NCI-H1092 treated with DMSO at 0.1 percent for 48 hours (cell line): ENCODE measurements around the gene ALPG.
A peak's percentile ranks its signal among the peaks of the same experiment; 100 is the strongest.
"Not testable (repeated sequence)": the region's sequence is repeated elsewhere in the genome, so short reads cannot be mapped to it uniquely, and the experiment has no call there.

Source experiments
- DNase-seq: peaks from one replicate; lab custom pipeline; 2025; lab: John Stamatoyannopoulos, UW

ALPG gene

DNA sequence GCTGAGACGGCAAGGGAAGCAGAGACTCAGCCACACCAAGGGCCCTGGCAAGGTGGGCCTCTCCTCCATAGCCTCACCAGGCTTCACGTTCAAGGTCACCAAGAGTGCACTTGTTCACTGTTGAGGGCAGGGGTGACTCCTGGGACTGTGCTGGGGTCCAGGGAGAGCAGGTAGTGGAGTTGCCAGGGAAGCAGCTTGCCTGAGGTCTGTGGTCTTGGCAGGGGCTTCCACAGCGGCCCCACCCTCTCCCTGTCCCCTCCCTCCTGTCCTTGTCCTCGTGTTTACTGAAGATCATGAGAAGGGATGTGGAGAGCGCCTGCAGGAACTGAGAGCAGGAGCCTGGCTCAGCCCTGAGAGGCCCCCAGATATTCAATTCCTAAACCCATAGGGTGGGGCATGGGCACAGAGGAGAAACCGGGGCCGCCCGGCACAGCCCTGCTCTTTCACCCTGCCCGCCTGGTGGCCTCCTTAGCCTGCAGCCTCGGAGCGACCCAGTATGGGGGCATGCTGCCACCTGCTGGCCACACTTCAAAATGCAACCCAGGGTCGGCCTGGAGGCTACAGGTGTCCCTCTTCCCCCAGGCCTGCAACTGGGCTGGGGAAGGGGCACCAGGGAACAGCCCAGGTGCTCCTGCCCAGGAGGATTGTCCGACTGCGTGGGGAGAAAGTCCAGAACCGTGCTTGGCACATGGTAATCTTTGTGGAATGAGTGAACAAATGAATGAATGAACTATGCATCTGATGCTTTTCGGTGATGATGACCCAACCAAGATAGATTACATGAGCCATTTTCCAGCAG is 33.8 kb downstream of the ALPG start:
- DNase-seq = peak; percentile 34

DNA sequence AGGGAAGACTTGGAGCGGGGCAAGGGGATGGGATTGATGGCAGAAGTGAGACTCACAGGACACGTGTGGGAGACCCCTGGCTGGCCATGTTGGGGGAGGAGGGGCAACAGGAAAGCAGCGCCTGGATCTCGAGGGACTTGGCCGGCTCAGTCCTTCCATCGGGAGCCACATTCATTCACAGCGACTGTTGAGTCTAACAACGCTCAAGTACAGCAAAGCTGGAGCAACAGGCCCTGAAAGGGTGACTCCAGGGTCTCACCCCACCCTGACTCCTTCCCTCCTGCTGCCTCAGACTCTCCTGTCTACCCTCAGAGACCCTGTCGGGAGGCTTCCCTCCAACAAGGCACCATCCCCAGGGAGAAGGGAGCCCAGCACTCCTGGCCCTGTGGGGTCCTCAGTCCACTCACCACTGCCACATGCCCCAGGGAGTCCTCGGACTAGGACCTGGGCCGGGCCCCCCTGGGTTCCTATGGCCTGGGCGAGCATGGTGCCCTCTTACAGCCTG is 34.6 kb downstream of the ALPG start:
- no peak for DNase-seq

DNA sequence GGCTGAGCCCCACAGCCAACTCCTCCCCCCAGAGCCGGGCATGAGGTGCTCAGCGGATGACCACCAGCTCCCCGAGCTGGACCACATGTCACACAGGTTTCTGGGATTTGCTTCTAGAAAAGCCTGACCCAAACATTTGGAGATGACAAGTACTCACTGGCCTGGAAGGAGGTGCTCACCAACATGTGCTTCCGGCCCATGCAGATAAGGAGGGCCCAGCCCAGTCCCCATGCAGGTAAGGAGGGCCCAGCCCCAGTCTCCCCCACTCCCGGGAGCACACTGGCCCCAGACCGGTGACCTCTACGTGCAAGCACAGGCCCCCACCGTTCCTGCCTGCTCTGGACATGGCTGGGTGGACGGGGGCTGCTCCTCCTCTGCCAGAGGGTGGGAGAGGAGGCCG is 35.3 kb downstream of the ALPG start:
- DNase-seq = not testable (repeated sequence)

DNA sequence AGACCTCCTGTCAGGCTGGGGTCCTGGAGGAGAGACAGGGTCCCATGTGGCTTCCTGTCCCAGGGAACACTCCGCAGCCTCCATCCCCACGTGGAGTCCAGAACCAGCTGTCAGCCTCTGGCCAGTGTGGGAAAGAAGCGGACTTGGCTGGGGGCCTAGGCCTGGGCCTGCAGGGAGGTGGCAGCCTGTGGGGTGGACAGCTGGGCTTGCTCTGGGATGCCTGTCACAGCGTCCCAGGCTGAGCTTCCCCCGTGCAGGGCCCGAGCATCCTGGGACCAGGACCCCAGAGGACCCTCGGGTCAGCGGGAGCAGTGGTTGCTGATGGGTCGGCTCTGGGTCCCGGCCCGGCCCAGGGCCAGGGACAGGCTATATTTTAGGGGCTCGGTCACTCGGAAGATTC is 35.8 kb downstream of the ALPG start:
- DNase-seq = not testable (repeated sequence)

DNA sequence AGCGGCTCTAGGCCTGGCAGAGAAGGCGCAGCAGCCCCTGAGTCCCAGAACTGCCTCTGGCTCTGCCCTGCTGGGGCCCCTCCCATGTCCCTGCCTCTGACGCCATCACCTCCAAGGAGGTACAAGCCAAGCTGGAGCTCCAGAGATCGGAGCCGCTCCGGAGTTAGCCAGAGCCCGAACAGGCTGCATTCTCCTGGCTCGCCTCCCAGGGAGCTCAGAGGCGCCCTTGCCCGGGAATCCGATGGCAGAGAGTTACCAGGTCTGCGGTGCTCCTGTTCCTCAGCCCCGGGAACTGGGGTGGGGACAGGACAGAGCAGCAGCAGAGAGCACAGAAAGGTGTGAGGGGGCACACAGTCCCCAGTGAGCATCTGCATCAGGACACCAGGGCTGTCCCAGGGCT is 36.4 kb downstream of the ALPG start:
- not testable (repeated sequence) for DNase-seq

DNA sequence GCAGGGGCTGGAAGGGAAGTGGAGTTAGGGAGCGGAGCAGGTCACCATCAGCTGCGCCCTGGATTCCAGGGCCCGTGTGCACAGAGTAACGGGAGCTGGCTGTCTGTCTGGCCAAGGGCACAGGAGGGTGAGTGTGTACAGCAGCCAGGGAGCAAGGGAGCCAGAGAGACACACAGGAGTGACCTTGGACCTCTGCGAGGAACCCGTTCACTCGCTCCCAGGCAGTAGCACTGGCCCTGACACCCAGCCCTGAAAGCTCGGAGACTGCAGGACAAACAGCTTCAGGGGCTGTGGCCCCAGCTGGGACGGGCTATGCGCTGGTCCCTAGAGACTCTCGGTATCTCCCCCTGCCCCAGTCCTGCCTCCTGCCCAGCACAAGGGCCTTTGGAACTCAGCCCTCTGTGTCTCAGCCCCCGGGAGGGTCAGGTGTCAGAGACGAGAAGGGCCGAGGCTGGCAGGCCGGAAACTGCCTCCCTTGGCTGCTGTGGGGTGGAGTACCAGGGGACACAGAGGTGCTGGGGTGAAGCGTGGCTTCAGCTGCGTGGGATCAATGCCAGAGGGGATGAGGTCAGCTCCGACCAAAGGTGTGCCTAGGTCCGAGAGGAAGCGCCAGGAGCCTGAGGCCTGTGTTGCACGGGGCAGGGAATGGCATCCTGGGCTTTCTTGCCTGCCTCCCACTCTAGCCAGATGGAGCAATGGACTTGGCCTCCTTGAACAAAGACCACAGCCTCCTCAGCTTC is 37.2 kb downstream of the ALPG start:
- DNase-seq = not testable (repeated sequence)

DNA sequence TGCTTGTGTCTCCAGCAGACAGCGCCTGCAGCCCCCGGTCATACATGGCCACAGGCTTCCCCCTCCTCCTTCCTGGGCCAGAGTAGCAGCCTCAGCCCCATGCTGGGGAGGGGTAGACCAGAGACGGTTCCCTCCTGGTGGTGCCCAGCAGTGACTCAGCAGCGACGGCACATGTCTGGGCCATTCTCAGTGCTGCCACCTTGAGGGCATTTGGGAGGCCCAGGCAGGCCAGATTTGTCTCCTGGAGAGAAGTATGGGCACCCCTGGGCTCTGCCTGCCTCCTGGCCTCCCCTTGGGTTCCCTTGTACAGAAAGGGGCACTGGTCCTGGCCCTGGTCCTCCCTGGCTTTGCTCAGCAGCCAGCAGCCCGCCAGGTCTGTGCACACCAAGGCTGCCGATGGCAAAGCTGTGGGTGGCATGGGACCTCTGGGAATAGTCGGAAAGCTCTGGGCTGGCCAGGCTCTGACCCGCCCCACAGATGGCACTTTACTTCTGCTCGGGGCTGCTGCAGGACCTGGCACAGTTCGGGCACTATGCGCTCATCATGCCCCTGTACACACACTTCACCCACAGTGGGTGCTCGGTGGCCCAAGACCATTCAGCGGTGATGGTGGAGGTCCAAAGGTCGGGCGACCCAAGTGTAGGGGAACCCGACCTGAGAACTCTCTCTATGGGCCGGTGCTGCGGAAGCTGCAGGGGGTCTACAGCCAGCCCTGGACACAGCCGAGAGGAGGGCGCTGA is 37.9 kb downstream of the ALPG start:
- DNase-seq = no peak

DNA sequence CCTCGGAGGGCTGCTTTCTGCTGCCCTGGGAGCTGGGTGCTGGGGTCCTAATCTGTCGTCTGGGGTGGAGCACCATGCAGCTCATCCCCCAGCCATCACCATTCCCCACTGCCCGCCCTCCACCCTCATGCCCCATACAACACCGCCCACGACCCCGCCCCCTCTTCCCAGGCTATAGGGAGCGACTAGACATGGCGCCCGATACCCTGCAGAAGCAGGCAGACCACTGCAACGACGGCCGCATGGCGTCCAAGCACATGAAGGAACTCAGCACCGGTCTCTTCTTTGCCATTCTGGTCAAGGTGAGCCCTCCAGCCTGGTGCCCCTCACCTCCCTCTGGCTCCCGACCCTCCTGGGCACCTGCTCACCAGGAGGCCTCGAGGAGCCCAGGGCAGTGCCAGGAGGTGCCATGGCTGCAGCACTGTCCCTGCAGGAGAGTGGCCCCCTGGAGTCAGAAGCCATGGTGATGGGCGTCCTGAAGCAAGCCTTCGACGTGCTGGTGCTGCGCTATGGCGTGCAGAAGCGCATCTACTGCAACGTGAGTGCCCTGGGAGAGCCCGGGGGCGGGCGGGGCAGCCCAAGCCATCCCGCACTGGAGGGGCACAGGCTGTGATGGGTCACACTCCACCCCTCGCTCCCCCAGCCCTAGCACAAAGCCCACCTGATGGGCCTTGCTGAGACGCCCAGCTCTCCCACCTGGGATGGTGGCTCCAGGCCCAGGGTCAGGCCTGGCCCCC is 38.7 kb downstream of the ALPG start:
- not testable (repeated sequence) for DNase-seq

DNA sequence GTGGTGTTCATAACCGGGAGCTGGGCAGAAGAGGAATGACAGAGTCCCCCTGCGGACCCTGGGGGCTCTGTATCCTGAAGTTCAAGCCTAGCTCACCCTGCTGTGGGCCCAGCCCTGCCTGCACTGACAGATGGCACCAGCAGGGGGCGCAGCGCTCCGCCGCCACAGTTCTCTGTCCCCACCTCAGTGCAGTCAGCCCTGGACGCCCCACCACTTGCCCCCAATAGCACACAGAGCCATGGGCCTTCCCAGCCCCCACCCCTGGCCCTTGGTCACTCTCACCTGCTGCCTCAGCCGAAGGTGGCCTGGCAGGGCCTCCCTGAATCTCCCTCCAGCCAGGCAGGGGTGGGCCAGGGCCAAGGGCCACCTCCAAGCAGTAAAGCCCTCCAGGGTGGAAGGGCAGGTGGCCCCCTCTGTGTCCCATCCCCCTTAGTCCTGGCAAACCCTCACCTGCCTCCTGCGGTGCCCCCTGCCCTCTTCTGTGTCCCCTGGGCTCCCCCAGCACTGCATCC is 39.7 kb downstream of the ALPG start:
- DNase-seq = not testable (repeated sequence)

DNA sequence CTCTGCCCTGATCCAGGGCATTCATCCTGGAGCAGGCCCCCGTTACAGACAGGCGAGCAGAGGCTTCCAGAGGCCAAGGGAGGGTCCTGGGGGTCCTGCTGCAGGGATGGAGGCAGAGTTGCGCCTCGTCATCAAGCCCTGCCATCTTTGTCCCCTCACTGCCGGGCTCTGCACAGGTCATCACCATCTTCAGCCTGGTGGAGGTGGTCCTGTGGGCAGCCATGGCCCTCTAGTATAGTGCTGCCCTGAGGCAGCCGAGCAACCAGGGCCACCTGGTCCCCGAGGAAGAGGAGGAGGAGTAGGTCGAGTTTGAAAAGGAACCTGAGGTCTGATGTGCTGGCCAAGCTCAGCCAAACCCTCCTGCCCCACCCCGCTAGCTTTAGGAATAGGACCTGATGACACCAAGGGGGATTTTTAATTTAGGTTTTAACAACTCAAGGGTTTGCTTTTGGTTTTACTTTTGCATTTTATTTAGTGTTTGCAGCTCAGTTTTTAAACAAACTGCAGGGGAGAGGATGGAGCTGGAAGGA is 40.5 kb downstream of the ALPG start:
- no peak for DNase-seq

DNA sequence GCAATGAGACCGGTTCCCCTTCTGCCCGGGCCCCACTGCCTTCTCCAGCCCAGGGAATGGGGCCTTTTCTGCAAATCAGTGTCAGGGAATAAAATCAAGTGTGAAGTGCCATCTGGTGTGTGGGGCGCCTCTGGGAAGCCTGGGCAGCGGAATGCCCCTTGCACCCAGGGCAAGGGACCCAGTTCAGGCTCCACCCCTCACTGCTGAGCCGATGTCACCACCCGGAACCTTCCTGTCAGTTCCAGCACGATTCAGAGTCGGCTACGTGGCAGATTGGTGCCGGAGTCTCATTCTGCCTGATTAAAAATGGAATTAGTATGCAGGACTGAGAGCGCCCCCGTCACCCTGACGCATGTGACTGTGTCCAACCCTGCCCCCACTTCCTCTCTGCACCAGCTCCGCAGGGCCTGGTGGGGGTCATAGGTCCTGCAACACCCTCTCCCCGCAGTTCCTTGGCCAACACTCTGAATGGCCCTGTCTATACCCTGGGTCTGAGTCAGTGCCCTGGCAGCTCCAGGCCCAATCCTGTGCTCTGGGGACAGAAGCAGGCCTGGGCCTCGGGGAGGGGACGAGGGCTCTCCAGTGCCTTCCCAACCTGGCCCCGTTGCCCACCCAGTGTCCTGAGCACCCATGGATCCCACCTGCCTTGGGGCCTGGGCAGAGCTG is 41.1 kb downstream of the ALPG start:
- no peak for DNase-seq

DNA sequence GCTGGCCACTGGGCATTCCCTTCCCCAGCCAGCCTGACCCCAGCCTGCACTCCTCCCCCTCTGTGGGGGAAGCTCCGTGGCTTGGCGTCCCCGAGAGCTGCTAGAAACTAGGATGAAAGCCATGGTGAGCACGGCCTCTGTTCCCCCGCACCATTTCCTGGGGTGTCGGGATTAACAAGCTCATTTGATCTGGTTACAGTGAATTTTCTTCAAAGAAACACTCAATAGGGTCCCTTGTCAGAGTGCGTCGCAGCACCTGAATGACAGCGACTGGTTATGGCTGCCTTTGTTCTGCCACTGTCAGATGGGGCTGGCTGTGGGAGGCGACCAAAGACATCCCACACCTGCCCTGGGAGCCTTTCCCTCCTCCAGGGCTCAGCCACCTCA is 41.7 kb downstream of the ALPG start:
- DNase-seq = no peak

DNA sequence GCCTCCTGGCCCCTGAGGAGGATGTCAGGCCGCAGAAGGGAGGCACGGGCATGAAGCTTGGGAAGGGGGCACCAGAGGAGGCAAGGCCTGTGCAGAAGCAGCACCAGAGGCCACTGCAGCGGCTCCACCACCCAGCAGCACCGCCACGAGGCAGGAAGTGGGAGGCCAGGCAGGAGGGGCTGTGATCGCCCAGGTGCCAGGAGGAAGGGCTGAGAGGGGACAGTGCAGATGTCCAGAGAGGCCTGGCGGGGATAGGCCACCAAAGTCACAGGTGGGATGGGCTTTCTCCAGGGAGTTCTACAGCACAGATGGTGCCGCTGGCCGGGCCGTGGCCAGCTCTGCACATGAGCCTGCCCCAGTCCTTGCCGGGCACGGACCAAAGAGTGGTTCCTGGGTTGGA is 43.3 kb downstream of the ALPG start:
- no peak for DNase-seq

DNA sequence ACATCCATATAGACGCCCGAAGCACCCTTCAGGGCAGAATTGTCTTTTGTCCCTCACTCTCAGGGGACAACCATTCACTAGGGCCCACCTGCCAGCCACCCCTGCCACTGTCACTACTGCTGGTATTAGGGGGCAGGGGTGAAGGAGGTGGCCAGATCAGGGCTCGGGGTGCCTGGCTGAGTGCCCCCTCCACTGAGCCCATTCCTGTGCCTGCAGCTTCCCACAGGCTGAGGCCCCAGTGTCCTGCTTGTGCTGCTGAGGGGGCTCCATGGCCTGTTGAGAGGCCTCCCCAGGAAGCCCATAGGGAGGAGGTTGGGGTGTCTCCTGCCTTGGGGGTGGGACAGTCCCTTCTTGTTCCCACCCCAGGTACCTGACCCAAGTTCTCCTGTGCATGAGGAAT is 45.0 kb downstream of the ALPG start:
- not testable (repeated sequence) for DNase-seq

DNA sequence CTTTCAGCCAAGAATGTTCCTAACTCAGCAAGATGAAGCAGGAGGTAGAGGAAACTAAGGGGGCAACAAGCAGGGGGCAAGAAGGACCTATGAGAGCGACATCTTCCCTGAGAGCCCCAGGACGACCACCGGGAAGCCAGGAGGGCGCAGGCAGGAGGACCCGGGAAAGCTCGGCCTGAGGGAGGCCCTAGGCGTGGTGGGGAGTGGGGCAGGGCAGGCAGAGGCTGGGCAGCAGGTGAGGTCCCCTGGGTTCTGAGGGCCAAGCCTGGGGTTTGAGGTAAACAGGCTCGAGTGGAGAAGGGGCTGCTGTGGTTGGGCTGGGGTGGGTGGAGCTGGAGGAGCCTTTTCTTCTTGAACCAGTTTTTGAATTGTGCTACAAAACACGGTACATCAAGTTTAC is 48.0 kb downstream of the ALPG start:
- no peak for DNase-seq

DNA sequence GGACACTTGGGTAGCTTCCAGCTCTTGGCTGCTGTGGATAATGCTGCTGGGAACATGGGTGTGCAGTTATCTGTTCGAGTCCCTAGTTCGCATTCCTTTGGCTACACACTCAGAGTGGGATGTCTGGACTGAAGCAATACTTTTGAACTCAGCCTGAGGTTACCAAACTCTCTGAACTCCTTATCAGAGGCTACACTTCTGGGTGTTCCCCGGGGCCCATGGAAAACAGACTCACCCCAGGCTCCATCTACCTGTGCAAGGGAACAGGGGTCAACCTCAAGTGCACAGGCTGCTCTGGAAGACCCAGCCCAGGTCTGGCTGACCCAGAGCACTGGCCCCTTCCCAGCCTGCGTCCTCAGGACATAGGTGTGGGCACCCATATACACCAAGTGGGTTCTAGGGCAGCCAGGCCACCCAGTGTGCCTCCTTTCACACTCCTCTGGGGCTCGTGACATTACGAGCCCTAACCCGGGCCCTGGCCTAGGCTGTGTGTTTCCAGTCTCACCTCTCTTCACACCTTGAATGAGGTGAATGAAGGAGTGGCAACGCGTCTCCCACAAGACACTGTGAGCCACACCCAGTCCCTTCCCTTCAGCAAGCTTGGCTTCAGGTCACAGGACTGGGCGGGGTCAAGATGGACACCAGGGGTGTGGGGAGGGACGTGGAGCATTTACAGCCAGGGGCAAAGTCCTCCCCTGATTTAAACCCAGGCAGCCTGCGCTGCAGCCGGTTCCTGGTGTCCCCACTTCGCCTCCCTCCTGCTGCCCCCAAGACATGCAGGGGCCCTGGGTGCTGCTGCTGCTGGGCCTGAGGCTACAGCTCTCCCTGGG is 49.0 kb downstream of the ALPG start, which contains the start of gene ALPI:
Gene ALPI, plus strand, starts transcription at position 728 of the 830 bp plus-strand sequence. Its CDS starts 47 bp downstream, at position 775.
- no peak for DNase-seq

DNA sequence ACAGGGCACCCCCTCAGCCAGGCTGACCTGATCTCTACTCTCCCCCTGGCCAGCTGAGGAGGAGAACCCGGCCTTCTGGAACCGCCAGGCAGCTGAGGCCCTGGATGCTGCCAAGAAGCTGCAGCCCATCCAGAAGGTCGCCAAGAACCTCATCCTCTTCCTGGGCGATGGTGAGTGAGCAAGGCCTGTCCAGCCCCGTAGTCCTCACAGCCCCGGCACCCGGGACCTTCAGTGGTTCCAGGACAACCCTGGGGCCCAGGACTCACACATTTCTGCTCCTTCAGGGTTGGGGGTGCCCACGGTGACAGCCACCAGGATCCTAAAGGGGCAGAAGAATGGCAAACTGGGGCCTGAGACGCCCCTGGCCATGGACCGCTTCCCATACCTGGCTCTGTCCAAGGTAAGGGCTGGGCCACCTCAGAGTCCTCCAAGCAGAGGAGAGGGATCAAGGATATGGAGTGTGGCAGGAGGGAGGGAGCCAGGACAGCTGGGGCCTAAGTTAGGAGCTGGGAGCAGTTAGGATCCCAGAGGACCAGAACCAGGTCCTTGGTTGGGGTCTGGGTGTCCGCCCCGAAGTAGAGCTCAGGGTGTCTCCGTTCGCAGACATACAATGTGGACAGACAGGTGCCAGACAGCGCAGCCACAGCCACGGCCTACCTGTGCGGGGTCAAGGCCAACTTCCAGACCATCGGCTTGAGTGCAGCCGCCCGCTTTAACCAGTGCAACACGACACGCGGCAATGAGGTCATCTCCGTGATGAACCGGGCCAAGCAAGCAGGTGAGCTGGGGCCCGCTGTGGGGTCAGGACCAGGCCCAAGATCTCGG is 49.9 kb downstream of the ALPG start:
- no peak for DNase-seq

DNA sequence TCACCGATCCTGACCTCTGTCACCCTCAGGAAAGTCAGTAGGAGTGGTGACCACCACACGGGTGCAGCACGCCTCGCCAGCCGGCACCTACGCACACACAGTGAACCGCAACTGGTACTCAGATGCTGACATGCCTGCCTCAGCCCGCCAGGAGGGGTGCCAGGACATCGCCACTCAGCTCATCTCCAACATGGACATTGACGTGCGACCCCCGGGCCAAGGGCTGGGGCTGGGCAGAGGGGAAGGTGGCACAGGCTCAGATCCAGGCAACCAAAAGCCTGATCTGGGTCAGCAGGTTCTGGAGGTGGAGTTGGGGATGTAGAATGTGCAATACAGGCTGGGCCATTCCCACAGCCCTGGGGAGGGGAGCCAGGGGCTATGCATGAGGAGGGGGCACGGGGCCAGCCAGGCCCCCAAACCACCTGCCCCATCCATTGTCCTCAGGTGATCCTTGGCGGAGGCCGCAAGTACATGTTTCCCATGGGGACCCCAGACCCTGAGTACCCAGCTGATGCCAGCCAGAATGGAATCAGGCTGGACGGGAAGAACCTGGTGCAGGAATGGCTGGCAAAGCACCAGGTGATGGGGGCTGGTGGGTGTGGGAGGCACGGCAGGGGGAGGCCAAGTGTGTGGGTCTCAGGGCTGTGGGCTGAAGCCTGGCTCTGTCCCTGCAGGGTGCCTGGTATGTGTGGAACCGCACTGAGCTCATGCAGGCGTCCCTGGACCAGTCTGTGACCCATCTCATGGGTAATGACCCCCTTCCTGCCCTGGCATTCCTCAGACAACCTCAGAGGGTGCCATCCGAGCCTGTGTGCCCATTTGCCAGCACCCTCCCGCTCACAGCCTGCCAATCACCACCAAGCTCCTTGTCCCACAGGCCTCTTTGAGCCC is 50.7 kb downstream of the ALPG start:
- no peak for DNase-seq
